GM12878 (cell line): ENCODE data around the gene NACC1. TPM values are rescaled to one million over a fixed set of nuclear protein-coding genes. Genes with fewer than 3 reads are reported as not detected.

Experiments
- ATAC-seq: fragments of 200-7000 bp; cut with Tn5 transposase; 3 replicates; pipeline ENCODE4 v1.9.1; 2020; ENCODE audit warnings: mild to moderate bottlenecking, moderate library complexity
- BruUV-seq: library from RNA; stranded (reverse); fragments of 400-500 nt; replicated peaks from 2 replicates; lab custom pipeline; 2021; lab: Mats Ljungman, UMichigan
- CTCF ChIA-PET: fragments of 300-600 bp; sonication (Branson Sonifier 250); formaldehyde crosslinking; extraction: SDS; loops from one replicate; lab custom pipeline; 2021; ENCODE audit warnings: inconsistent platforms; lab: Yijun Ruan, JAX
- POLR2A ChIA-PET: fragments of 350-600 bp; formaldehyde crosslinking; extraction: SDS; loops from one replicate; lab custom pipeline; 2021; ENCODE audit warnings: inconsistent platforms; lab: Charles Lee
- RAD21 ChIA-PET: fragments of 300-600 bp; sonication (Branson Sonifier 250); formaldehyde crosslinking; loops from one replicate; lab custom pipeline; 2023; ENCODE audit warnings: antibody characterized with exemption; ENCODE audit not compliant: unreplicated experiment; lab: Charles Lee
- SMC1A ChIA-PET: fragments of 300-600 bp; sonication (Branson Sonifier 250); formaldehyde crosslinking; loops from one replicate; lab custom pipeline; 2023; ENCODE audit not compliant: unreplicated experiment, uncharacterized antibody; lab: Charles Lee
- DNase-seq: peaks from one replicate; pipeline ENCODE4 v3.0.0-alpha.2; 2011; ENCODE audit warnings: low read depth, low spot score
- FAIRE-seq: peaks from 3 replicates; lab custom pipeline; 2011; peaks lifted over from hg19 to GRCh38; lab: Jason Lieb, UNC
- H2AFZ ChIP-seq: 2 replicates; pipeline ENCODE4 v1.6.0; 2011; ENCODE audit warnings: low read depth, low read length, control low read depth; ENCODE audit not compliant: control insufficient read depth
- H3K27ac ChIP-seq: 2 replicates; pipeline ENCODE4 v1.5.1; 2011; ENCODE audit warnings: control low read depth; ENCODE audit not compliant: control insufficient read depth, insufficient read depth
- H3K27me3 ChIP-seq, 2 experiments: replicated peaks in 1 of 2; 2 replicates each; pipeline versions ENCODE4 v1.6.0 to v1.6.1; 2011; ENCODE audit warnings: low read length in 1 of 2; ENCODE audit not compliant: control insufficient read depth in 2 of 2, insufficient read depth in 2 of 2
- H3K36me3 ChIP-seq, 2 experiments: 2 replicates each; pipeline ENCODE4 v1.5.1; 2011; ENCODE audit warnings: low read length in 1 of 2; ENCODE audit not compliant: control insufficient read depth in 2 of 2, insufficient read depth in 2 of 2
- H3K4me1 ChIP-seq: 2 replicates; pipeline ENCODE4 v1.6.1; 2011; ENCODE audit warnings: mild to moderate bottlenecking, low read length, moderate library complexity, mixed read lengths; ENCODE audit not compliant: control insufficient read depth, insufficient read depth
- H3K4me2 ChIP-seq: 2 replicates; pipeline ENCODE4 v1.6.0; 2011; ENCODE audit warnings: control low read depth; ENCODE audit not compliant: control insufficient read depth, insufficient read depth
- H3K4me3 ChIP-seq: fragments of 200-600 bp; sonication (generic); 2 replicates; pipeline ENCODE4 v1.5.1; 2016
- H3K79me2 ChIP-seq: 2 replicates; pipeline ENCODE4 v1.6.0; 2011; ENCODE audit warnings: low read length; ENCODE audit not compliant: control insufficient read depth, insufficient read depth
- H3K9ac ChIP-seq: 2 replicates; pipeline ENCODE4 v1.8.0; 2011; ENCODE audit warnings: low read length, control low read depth, mixed read lengths; ENCODE audit not compliant: control insufficient read depth, insufficient read depth
- H3K9me3 ChIP-seq: replicated peaks from 3 replicates; pipeline ENCODE4 v1.5.1; 2011; ENCODE audit warnings: mild to moderate bottlenecking, low read length; ENCODE audit not compliant: control insufficient read depth, insufficient read depth
- H4K20me1 ChIP-seq: 2 replicates; pipeline ENCODE4 v1.6.0; 2011; ENCODE audit not compliant: control insufficient read depth, insufficient read depth
- ATF7 ChIP-seq: fragments of 450-650 bp; IDR thresholded peaks from 2 replicates; pipeline ENCODE4 v1.6.1; 2016; ENCODE audit warnings: low read depth, mild to moderate bottlenecking
- CHD1 ChIP-seq: IDR thresholded peaks from 2 replicates; pipeline ENCODE4 v1.6.1; 2012; ENCODE audit warnings: low read depth, low read length, improper control_type of control experiment
- CHD2 ChIP-seq: IDR thresholded peaks from 2 replicates; pipeline ENCODE4 v1.6.1; 2011; ENCODE audit warnings: low read depth, low read length, improper control_type of control experiment, borderline replicate concordance
- ESRRA ChIP-seq: IDR thresholded peaks from 2 replicates; pipeline ENCODE4 v1.6.1; 2012; ENCODE audit warnings: mild to moderate bottlenecking, low read length, improper control_type of control experiment
- EZH2 ChIP-seq: IDR thresholded peaks from 2 replicates; pipeline ENCODE4 v1.6.1; 2012; ENCODE audit warnings: low read depth, mild to moderate bottlenecking, control low read depth, inconsistent platforms, low read length, borderline replicate concordance; ENCODE audit not compliant: control insufficient read depth
- HCFC1 ChIP-seq: fragments of 150-350 bp; IDR thresholded peaks from 2 replicates; pipeline ENCODE4 v1.6.1; 2014; ENCODE audit warnings: low read length
- HDAC6 ChIP-seq: fragments of 200-600 bp; sonication (generic); IDR thresholded peaks from one replicate; pipeline ENCODE4 v1.8.0; 2017; ENCODE audit warnings: antibody characterized with exemption; ENCODE audit not compliant: unreplicated experiment
- IKZF1 ChIP-seq: fragments of 450-650 bp; conservative IDR thresholded peaks from 2 replicates; pipeline ENCODE4 v1.6.1; 2017; ENCODE audit warnings: antibody characterized with exemption, mild to moderate bottlenecking
- MTA2 ChIP-seq: fragments of 450-650 bp; IDR thresholded peaks from 2 replicates; pipeline ENCODE4 v1.6.1; 2016; ENCODE audit warnings: low read depth, mild to moderate bottlenecking, moderate library complexity
- PAX5 ChIP-seq: IDR thresholded peaks from 2 replicates; pipeline ENCODE4 v1.6.1; 2011; ENCODE audit warnings: low read depth, low read length, borderline replicate concordance
- POU2F2 ChIP-seq: IDR thresholded peaks from 3 replicates; pipeline ENCODE4 v1.6.1; 2011; ENCODE audit warnings: low read depth, mild to moderate bottlenecking, low read length, borderline replicate concordance
- ZZZ3 ChIP-seq: IDR thresholded peaks from 2 replicates; pipeline ENCODE4 v1.6.1; 2011; ENCODE audit warnings: low read depth; ENCODE audit not compliant: control insufficient read depth, insufficient read length
- WGBS: methylation state at CpG from one replicate; pipeline ENCODE4 v1.1.6; 2016; ENCODE audit warnings: low lambda C conversion rate; ENCODE audit not compliant: insufficient replicate concordance, insufficient coverage; ENCODE audit errors: missing lambda C conversion rate; 5-methylcytosine and 5-hydroxymethylcytosine counted together
- in situ Hi-C: fragments of 300-500 bp; cut with MboI; formaldehyde crosslinking; loops from 9 replicates; pipeline ENCODE4 v1.14.3; 2018; ENCODE audit warnings: mixed read lengths
- intact Hi-C: fragments of 100-400 bp; cut with micrococcal nuclease; formaldehyde crosslinking; loops from one replicate; pipeline ENCODE4 v1.14.2; 2022; ENCODE audit not compliant: unreplicated experiment
- polyA plus RNA-seq, 11 experiments: library from polyadenylated mRNA; depleted of rRNA in 4 of 11; unstranded in 6 of 11; stranded (reverse) in 5 of 11; fragments of >200 nt; fragmentation: Nextera tagmentation in 4 of 11; fragmentation: Illumina TruSeq in 1 of 11; extraction: Ambion mirVana in 4 of 11; extraction: Trizol in 1 of 11; gene quantifications; 1 replicate in 1 of 11; 2 replicates in 10 of 11; pipeline versions ENCODE4 v1.2.1 to v1.2.3, GENCODE V29; 2011 to 2016; ENCODE audit warnings: inconsistent platforms in 2 of 11, missing spikeins in 2 of 11, low read depth in 1 of 11
- total RNA-seq, 4 experiments: library from RNA; depleted of rRNA in 3 of 4; stranded (reverse); fragments of >200 nt in 3 of 4; fragmentation: Illumina TruSeq in 1 of 4; extraction: Trizol in 1 of 4; gene quantifications; 2 replicates each; pipeline versions ENCODE4 v1.2.1 to v1.2.3, GENCODE V29; 2013 to 2021
- TF ChIP-seq, protein P1 (sequence below): fragments of 450-650 bp; IDR thresholded peaks from 2 replicates; pipeline ENCODE4 v1.6.1; 2017; ENCODE audit warnings: antibody characterized with exemption, mild to moderate bottlenecking, moderate library complexity
- TF ChIP-seq, protein P2 (sequence below): IDR thresholded peaks from 2 replicates; pipeline ENCODE4 v1.6.1; 2012; ENCODE audit warnings: mild to moderate bottlenecking, low read depth, low read length
- TF ChIP-seq, protein P3 (sequence below): fragments of 450-650 bp; formaldehyde crosslinking; IDR thresholded peaks from 2 replicates; pipeline ENCODE4 v1.4.0; 2022; ENCODE audit warnings: mild to moderate bottlenecking, moderate library complexity

NACC1 gene
- total and polyA plus RNA-seq, 10 of the 15 experiments (the other 5 are each of a cell fraction or from before 2014, with no cell fraction given) = 0.18 to 120 (median 19.2) TPM

DNA sequence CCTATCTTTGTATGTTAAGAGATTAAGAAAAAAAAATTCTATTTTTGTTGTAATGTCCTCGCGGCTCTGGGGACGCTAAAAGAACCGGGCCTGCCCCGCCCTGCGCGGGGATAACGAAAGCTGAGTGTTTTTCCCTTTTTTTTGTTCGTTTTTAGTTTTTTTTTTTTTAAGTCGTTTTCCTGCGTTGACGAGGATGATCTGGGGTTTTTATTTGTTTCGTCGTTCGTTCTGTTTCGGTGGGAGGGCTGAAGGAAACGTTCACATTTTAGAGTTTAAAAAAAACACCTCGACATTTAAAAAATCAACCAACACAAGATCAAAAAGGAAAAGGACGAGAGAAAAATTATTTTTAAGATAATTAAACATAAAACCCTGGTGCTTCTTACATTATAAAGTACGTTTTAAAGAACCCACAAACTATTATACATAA, 21.0 kb upstream of the NACC1 start:
- WGBS = 2% methylated on average over 19 of the region's 20 CpGs
- H3K9me3 ChIP-seq = no peaks in the 10 kb centered on the region; the same call in 2 of the 3 replicates
- no peak overlapping the region for H3K4me2 ChIP-seq
- FAIRE-seq (no peak), DNase-seq (no peak), ATAC-seq (no peak)
- ChIA-PET SMC1A (interaction anchor here (4.3 kb wide), 1 partner anchor 119 kb away, joined by 48 read pairs; no protein-coding TSS in a partner anchor), RAD21 (interaction anchor here (4.5 kb wide), 1 partner anchor 119 kb away, joined by 81 read pairs; no protein-coding TSS in a partner anchor), CTCF (interaction anchor here (4.2 to 8.0 kb wide), 3 partner anchors 35 to 132 kb away, joined by 39 to 145 read pairs (median 63); no protein-coding TSS in a partner anchor), POLR2A (no interaction called here)
- H3K9ac ChIP-seq = no peak overlapping the region
- no peak overlapping the region for H2AFZ ChIP-seq
- H3K36me3 ChIP-seq = no peaks in the 10 kb centered on the region
- H3K4me1 ChIP-seq = peaks cover 36% of the 10 kb centered on the region
- no peak overlapping the region for H3K4me3 ChIP-seq
- H4K20me1 ChIP-seq = no peaks in the 10 kb centered on the region
- no TSS peak for BruUV-seq
- H3K27ac ChIP-seq = no peak overlapping the region
- peaks cover 2 to 7% of the 10 kb centered on the region in 2 experiments for H3K27me3 ChIP-seq
- H3K79me2 ChIP-seq = no peaks in the 10 kb centered on the region
- in situ Hi-C loops (loop anchor here (10.0 kb wide), 1 partner anchor 212 kb away; the partner anchor contains the start of genes DNASE2 and KLF1), intact Hi-C loops (loop anchor here (10.0 kb wide), 1 partner anchor 62 kb away; no protein-coding TSS in a partner anchor)
- TF ChIP-seq, protein P1, sequence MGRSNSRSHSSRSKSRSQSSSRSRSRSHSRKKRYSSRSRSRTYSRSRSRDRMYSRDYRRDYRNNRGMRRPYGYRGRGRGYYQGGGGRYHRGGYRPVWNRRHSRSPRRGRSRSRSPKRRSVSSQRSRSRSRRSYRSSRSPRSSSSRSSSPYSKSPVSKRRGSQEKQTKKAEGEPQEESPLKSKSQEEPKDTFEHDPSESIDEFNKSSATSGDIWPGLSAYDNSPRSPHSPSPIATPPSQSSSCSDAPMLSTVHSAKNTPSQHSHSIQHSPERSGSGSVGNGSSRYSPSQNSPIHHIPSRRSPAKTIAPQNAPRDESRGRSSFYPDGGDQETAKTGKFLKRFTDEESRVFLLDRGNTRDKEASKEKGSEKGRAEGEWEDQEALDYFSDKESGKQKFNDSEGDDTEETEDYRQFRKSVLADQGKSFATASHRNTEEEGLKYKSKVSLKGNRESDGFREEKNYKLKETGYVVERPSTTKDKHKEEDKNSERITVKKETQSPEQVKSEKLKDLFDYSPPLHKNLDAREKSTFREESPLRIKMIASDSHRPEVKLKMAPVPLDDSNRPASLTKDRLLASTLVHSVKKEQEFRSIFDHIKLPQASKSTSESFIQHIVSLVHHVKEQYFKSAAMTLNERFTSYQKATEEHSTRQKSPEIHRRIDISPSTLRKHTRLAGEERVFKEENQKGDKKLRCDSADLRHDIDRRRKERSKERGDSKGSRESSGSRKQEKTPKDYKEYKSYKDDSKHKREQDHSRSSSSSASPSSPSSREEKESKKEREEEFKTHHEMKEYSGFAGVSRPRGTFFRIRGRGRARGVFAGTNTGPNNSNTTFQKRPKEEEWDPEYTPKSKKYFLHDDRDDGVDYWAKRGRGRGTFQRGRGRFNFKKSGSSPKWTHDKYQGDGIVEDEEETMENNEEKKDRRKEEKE = no peak
- TF ChIP-seq, protein P2, sequence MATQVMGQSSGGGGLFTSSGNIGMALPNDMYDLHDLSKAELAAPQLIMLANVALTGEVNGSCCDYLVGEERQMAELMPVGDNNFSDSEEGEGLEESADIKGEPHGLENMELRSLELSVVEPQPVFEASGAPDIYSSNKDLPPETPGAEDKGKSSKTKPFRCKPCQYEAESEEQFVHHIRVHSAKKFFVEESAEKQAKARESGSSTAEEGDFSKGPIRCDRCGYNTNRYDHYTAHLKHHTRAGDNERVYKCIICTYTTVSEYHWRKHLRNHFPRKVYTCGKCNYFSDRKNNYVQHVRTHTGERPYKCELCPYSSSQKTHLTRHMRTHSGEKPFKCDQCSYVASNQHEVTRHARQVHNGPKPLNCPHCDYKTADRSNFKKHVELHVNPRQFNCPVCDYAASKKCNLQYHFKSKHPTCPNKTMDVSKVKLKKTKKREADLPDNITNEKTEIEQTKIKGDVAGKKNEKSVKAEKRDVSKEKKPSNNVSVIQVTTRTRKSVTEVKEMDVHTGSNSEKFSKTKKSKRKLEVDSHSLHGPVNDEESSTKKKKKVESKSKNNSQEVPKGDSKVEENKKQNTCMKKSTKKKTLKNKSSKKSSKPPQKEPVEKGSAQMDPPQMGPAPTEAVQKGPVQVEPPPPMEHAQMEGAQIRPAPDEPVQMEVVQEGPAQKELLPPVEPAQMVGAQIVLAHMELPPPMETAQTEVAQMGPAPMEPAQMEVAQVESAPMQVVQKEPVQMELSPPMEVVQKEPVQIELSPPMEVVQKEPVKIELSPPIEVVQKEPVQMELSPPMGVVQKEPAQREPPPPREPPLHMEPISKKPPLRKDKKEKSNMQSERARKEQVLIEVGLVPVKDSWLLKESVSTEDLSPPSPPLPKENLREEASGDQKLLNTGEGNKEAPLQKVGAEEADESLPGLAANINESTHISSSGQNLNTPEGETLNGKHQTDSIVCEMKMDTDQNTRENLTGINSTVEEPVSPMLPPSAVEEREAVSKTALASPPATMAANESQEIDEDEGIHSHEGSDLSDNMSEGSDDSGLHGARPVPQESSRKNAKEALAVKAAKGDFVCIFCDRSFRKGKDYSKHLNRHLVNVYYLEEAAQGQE = no peak
- TF ChIP-seq POU2F2 = no peak
- TF ChIP-seq HCFC1 = no peak
- no peak for TF ChIP-seq CHD2
- no peak for TF ChIP-seq ATF7
- no peak for TF ChIP-seq HDAC6
- TF ChIP-seq MTA2 = no peak
- no peak for TF ChIP-seq PAX5
- peak; percentile 71; the same call in 1 of the 2 replicates for TF ChIP-seq EZH2
- TF ChIP-seq ZZZ3 = no peak
- no peak for TF ChIP-seq ESRRA
- TF ChIP-seq, protein P3, sequence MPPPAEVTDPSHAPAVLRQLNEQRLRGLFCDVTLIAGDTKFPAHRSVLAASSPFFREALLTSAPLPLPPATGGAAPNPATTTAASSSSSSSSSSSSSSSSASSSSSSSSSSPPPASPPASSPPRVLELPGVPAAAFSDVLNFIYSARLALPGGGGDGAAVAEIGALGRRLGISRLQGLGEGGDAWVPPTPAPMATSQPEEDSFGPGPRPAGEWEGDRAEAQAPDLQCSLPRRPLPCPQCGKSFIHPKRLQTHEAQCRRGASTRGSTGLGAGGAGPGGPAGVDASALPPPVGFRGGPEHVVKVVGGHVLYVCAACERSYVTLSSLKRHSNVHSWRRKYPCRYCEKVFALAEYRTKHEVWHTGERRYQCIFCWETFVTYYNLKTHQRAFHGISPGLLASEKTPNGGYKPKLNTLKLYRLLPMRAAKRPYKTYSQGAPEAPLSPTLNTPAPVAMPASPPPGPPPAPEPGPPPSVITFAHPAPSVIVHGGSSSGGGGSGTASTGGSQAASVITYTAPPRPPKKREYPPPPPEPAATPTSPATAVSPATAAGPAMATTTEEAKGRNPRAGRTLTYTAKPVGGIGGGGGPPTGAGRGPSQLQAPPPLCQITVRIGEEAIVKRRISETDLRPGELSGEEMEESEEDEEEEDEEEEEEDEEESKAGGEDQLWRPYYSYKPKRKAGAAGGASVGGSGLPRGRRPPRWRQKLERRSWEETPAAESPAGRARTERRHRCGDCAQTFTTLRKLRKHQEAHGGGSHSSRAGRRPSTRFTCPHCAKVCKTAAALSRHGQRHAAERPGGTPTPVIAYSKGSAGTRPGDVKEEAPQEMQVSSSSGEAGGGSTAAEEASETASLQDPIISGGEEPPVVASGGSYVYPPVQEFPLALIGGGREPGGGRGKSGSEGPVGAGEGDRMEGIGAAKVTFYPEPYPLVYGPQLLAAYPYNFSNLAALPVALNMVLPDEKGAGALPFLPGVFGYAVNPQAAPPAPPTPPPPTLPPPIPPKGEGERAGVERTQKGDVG (CRISPR knock-in tag) = no peak
- no peak for TF ChIP-seq IKZF1
- TF ChIP-seq CHD1 = no peak
